ENCODE measurements around the gene GNB5.

GRCh38 chr15:52093167-52093538 is 98.0 kb downstream of the GNB5 start:
- TF ChIP-seq POLR2A (IDR thresholded peaks at IDR 0.05; ENCODE audit: low read depth, low read length) (no peak), POLR2AphosphoS5 (IDR thresholded peaks at IDR 0.05; ENCODE audit: low read depth, low read length) (no peak)

Data from GM12892 (cell line).